GM19397 (cell line): ENCODE data around the gene PC.
A peak's percentile ranks its signal among the peaks of the same experiment; 100 is the strongest.
"Not testable (repeated sequence)": the region's sequence is repeated elsewhere in the genome, so short reads cannot be mapped to it uniquely, and the experiment has no call there.

Experiments used
- ATAC-seq: cut with Tn5 transposase; IDR thresholded peaks from one replicate; pipeline ENCODE4 v1.9.1; 2021; ENCODE audit warnings: mild to moderate bottlenecking, moderate library complexity; ENCODE audit not compliant: unreplicated experiment

Gene PC

GRCh38 chr11:66958232-66958955 is at the start of gene PC:
Gene PC, minus strand, starts transcription at chr11:66958383. Its CDS starts 86,224 bp downstream, at chr11:66872159.
- peak; percentile 93 for ATAC-seq

GRCh38 chr11:67007126-67007525 is 48.9 kb upstream of the PC start:
- ATAC-seq = no peak

- no peak for ATAC-seq
Observed at GRCh38 chr11:67006029-67006884, 48.1 kb upstream of the PC start.

- not testable (repeated sequence) for ATAC-seq
Observed at GRCh38 chr11:67005200-67005599, 47.0 kb upstream of the PC start.

- no peak for ATAC-seq
Observed at GRCh38 chr11:67002921-67003411, 44.8 kb upstream of the PC start.

- no peak for ATAC-seq
Observed at GRCh38 chr11:67002297-67002913, 44.2 kb upstream of the PC start.

GRCh38 chr11:67001332-67001731 is 43.1 kb upstream of the PC start:
- no peak for ATAC-seq

- ATAC-seq = no peak
Observed at GRCh38 chr11:66999555-66999954, 41.4 kb upstream of the PC start.

- ATAC-seq = no peak
Observed at GRCh38 chr11:66996609-66997273, 38.6 kb upstream of the PC start.

GRCh38 chr11:66992041-66992440 is 33.9 kb upstream of the PC start:
- ATAC-seq = no peak

- not testable (repeated sequence) for ATAC-seq
Observed at GRCh38 chr11:66989360-66989759, 31.2 kb upstream of the PC start.

- not testable (repeated sequence) for ATAC-seq
Observed at GRCh38 chr11:66988741-66989140, 30.6 kb upstream of the PC start.

- no peak for ATAC-seq
Observed at GRCh38 chr11:66987924-66988637, 29.9 kb upstream of the PC start.

- ATAC-seq = no peak
Observed at GRCh38 chr11:66987158-66987620, 29.0 kb upstream of the PC start.

GRCh38 chr11:66986178-66986545 is 28.0 kb upstream of the PC start:
- no peak for ATAC-seq

GRCh38 chr11:66985508-66986177 is 27.5 kb upstream of the PC start:
- ATAC-seq = no peak

- no peak for ATAC-seq
Observed at GRCh38 chr11:66983275-66983924, 25.2 kb upstream of the PC start.

- no peak for ATAC-seq
Observed at GRCh38 chr11:66981976-66982578, 23.9 kb upstream of the PC start.
